Stimulated activated CD4-positive, alpha-beta T cell treated with anti-CD3 and anti-CD28 coated beads, Interleukin-15, amount 100 ng/mL, for 24 hours (primary cell): ENCODE data around the gene GAL3ST1.
"Not testable (repeated sequence)": the region's sequence is repeated elsewhere in the genome, so short reads cannot be mapped to it uniquely, and the experiment has no call there.

Source experiments
- DNase-seq: peaks from one replicate; pipeline ENCODE4 v3.0.0-alpha.2; 2020

Gene GAL3ST1

GRCh38 chr22:30596199-30596598 is 21.7 kb upstream of the GAL3ST1 start:
- no peak for DNase-seq

- not testable (repeated sequence) for DNase-seq
These were observed 17.9 kb upstream of the GAL3ST1 start for GRCh38 chr22:30592360-30592713.

- DNase-seq, result peak; percentile 95
These were observed 17.3 kb upstream of the GAL3ST1 start, which contains the start of gene PES1 for GRCh38 chr22:30591588-30592359. PES1 (minus strand) TSS chr22:30591910; CDS start chr22:30591833, 77 bp downstream.

- no peak for DNase-seq
These were observed 16.7 kb upstream of the GAL3ST1 start for GRCh38 chr22:30591191-30591587.

- no peak for DNase-seq
These were observed 11.9 kb upstream of the GAL3ST1 start for GRCh38 chr22:30586414-30586813.

- DNase-seq, result no peak
These were observed 10.0 kb upstream of the GAL3ST1 start for GRCh38 chr22:30584441-30584840.

GRCh38 chr22:30582788-30583545 is 8.5 kb upstream of the GAL3ST1 start:
- no peak for DNase-seq

GRCh38 chr22:30582051-30582450 is 7.6 kb upstream of the GAL3ST1 start:
- DNase-seq, result no peak

- DNase-seq, result no peak
These were observed 6.4 kb upstream of the GAL3ST1 start for GRCh38 chr22:30580896-30581295.

- DNase-seq, result no peak
These were observed 4.0 kb upstream of the GAL3ST1 start for GRCh38 chr22:30578481-30578880.

- no peak for DNase-seq
These were observed 1.4 kb upstream of the GAL3ST1 start for GRCh38 chr22:30575859-30576258.

GRCh38 chr22:30574997-30575671 is 669 bp upstream of the GAL3ST1 start:
- no peak for DNase-seq

- DNase-seq, result no peak
These were observed 821 bp downstream of the GAL3ST1 start for GRCh38 chr22:30573594-30574094.

- no peak for DNase-seq
These were observed 1.4 kb downstream of the GAL3ST1 start for GRCh38 chr22:30572840-30573593.

- no peak for DNase-seq
These were observed 2.3 kb downstream of the GAL3ST1 start for GRCh38 chr22:30572210-30572609.

GRCh38 chr22:30569674-30570202 is 4.7 kb downstream of the GAL3ST1 start:
- no peak for DNase-seq

- no peak for DNase-seq
These were observed 6.2 kb downstream of the GAL3ST1 start for GRCh38 chr22:30568137-30568805.

GRCh38 chr22:30567277-30567676 is 7.2 kb downstream of the GAL3ST1 start:
- DNase-seq, result not testable (repeated sequence)

GRCh38 chr22:30566125-30566524 is 8.3 kb downstream of the GAL3ST1 start:
- DNase-seq, result no peak

- no peak for DNase-seq
These were observed 9.1 kb downstream of the GAL3ST1 start for GRCh38 chr22:30565341-30565740.

GRCh38 chr22:30564761-30565119 is 9.7 kb downstream of the GAL3ST1 start:
- DNase-seq, result no peak
